HEK293 (cell line): ENCODE results near the gene ANKRD44.
"Not testable (repeated sequence)": the region's sequence is repeated elsewhere in the genome, so short reads cannot be mapped to it uniquely, and the experiment has no call there.

ENCODE experiments used
- CTCF ChIA-PET: fragments of 350-600 bp; formaldehyde crosslinking; extraction: SDS; loops from one replicate; lab custom pipeline; 2021; ENCODE audit warnings: antibody characterized with exemption; lab: Yijun Ruan, JAX
- POLR2A ChIA-PET: fragments of 300-600 bp; formaldehyde crosslinking; extraction: SDS; loops from one replicate; lab custom pipeline; 2020; ENCODE audit warnings: antibody characterized with exemption, inconsistent platforms; lab: Yijun Ruan, JAX
- H3K27ac ChIP-seq: fragments of 200-500 bp; sonication (Bioruptor generic); 2 replicates; pipeline ENCODE4 v1.5.1; 2014; ENCODE audit warnings: low read depth, low read length, control low read depth, inconsistent platforms; ENCODE audit errors: extremely low read depth
- H3K36me3 ChIP-seq, 2 experiments: fragments of 200-500 bp in 1 of 2; sonication (Bioruptor generic) in 1 of 2; 1 replicate in 1 of 2; 2 replicates in 1 of 2; pipeline ENCODE4 v1.5.1; 2014 to 2017; ENCODE audit warnings: inconsistent platforms in 2 of 2, low read length in 2 of 2; ENCODE audit not compliant: control insufficient read depth in 2 of 2, insufficient read depth in 1 of 2
- H3K4me1 ChIP-seq: fragments of 200-500 bp; sonication (Bioruptor generic); 2 replicates; pipeline ENCODE4 v1.5.1; 2014; ENCODE audit warnings: mild to moderate bottlenecking, low read length, inconsistent platforms; ENCODE audit not compliant: control insufficient read depth, insufficient read depth
- H3K4me3 ChIP-seq: 2 replicates; pipeline ENCODE4 v1.5.1; 2011; ENCODE audit warnings: low read depth, mild to moderate bottlenecking, control low read depth, low read length, moderate library complexity
- H3K9me3 ChIP-seq: fragments of 200-500 bp; sonication (Bioruptor generic); 2 replicates; pipeline ENCODE4 v1.5.1; 2014; ENCODE audit warnings: low read depth, low read length, inconsistent platforms; ENCODE audit not compliant: control insufficient read depth, insufficient read depth
- KLF1 ChIP-seq: fragments of 450-650 bp; formaldehyde crosslinking; IDR thresholded peaks from 2 replicates; pipeline ENCODE4 v1.5.1; 2016; ENCODE audit warnings: missing biosample characterization, missing genetic modification characterization
- KLF17 ChIP-seq: fragments of 450-650 bp; formaldehyde crosslinking; IDR thresholded peaks from 2 replicates; pipeline ENCODE4 v1.5.1; 2016; ENCODE audit warnings: missing biosample characterization, missing genetic modification characterization
- PRDM1 ChIP-seq: fragments of 450-650 bp; formaldehyde crosslinking; IDR thresholded peaks from 2 replicates; pipeline ENCODE4; 2016; ENCODE audit warnings: missing biosample characterization, missing genetic modification characterization
- PRDM6 ChIP-seq: fragments of 450-650 bp; formaldehyde crosslinking; IDR thresholded peaks from 2 replicates; pipeline ENCODE4 v1.5.1; 2017; ENCODE audit warnings: missing biosample characterization, missing genetic modification characterization
- WT1 ChIP-seq: fragments of 450-650 bp; formaldehyde crosslinking; IDR thresholded peaks from 2 replicates; pipeline ENCODE4 v1.5.1; 2016; ENCODE audit warnings: missing biosample characterization, missing genetic modification characterization
- ZFP3 ChIP-seq: fragments of 450-650 bp; formaldehyde crosslinking; IDR thresholded peaks from 2 replicates; pipeline ENCODE4 v1.5.1; 2016; ENCODE audit warnings: low read depth, missing biosample characterization, missing genetic modification characterization
- ZNF10 ChIP-seq: fragments of 450-650 bp; formaldehyde crosslinking; IDR thresholded peaks from 2 replicates; pipeline ENCODE4 v1.5.1; 2017; ENCODE audit warnings: missing biosample characterization, missing genetic modification characterization
- ZNF138 ChIP-seq: fragments of 450-650 bp; formaldehyde crosslinking; IDR thresholded peaks from 2 replicates; pipeline ENCODE4 v1.5.1; 2016; ENCODE audit warnings: missing biosample characterization, missing genetic modification characterization, borderline replicate concordance
- ZNF155 ChIP-seq: fragments of 450-650 bp; formaldehyde crosslinking; IDR thresholded peaks from 2 replicates; pipeline ENCODE4 v1.5.1; 2016; ENCODE audit warnings: missing biosample characterization, missing genetic modification characterization
- ZNF157 ChIP-seq: fragments of 450-650 bp; formaldehyde crosslinking; IDR thresholded peaks from 2 replicates; pipeline ENCODE4 v1.5.1; 2016; ENCODE audit warnings: missing biosample characterization, missing genetic modification characterization
- ZNF223 ChIP-seq: fragments of 450-650 bp; formaldehyde crosslinking; IDR thresholded peaks from 2 replicates; pipeline ENCODE4 v1.5.1; 2016; ENCODE audit warnings: missing biosample characterization, missing genetic modification characterization
- ZNF280C ChIP-seq: fragments of 450-650 bp; formaldehyde crosslinking; IDR thresholded peaks from 2 replicates; pipeline ENCODE4 v1.5.1; 2016; ENCODE audit warnings: missing biosample characterization, missing genetic modification characterization
- ZNF311 ChIP-seq: fragments of 450-650 bp; formaldehyde crosslinking; IDR thresholded peaks from 2 replicates; pipeline ENCODE4 v1.5.1; 2017; ENCODE audit warnings: missing biosample characterization, missing genetic modification characterization, borderline replicate concordance
- ZNF416 ChIP-seq: fragments of 450-650 bp; formaldehyde crosslinking; IDR thresholded peaks from 2 replicates; pipeline ENCODE4 v1.5.1; 2016; ENCODE audit warnings: missing biosample characterization, missing genetic modification characterization
- ZNF521 ChIP-seq: fragments of 450-650 bp; formaldehyde crosslinking; IDR thresholded peaks from 2 replicates; pipeline ENCODE4 v1.5.1; 2017; ENCODE audit warnings: missing biosample characterization, mild to moderate bottlenecking, missing genetic modification characterization
- ZNF580 ChIP-seq: fragments of 450-650 bp; formaldehyde crosslinking; IDR thresholded peaks from 2 replicates; pipeline ENCODE4 v1.5.1; 2016; ENCODE audit warnings: missing biosample characterization, missing genetic modification characterization
- ZNF623 ChIP-seq: fragments of 450-650 bp; formaldehyde crosslinking; IDR thresholded peaks from 2 replicates; pipeline ENCODE4 v1.5.1; 2016; ENCODE audit warnings: missing biosample characterization, missing genetic modification characterization
- ZNF639 ChIP-seq: fragments of 450-650 bp; formaldehyde crosslinking; IDR thresholded peaks from 2 replicates; pipeline ENCODE4 v1.5.1; 2016; ENCODE audit warnings: missing biosample characterization, missing genetic modification characterization
- ZNF658 ChIP-seq: fragments of 450-650 bp; formaldehyde crosslinking; IDR thresholded peaks from 2 replicates; pipeline ENCODE4; 2016; ENCODE audit warnings: missing biosample characterization, missing genetic modification characterization
- ZNF777 ChIP-seq: fragments of 450-650 bp; formaldehyde crosslinking; IDR thresholded peaks from 2 replicates; pipeline ENCODE4 v1.5.1; 2017; ENCODE audit warnings: missing biosample characterization, missing genetic modification characterization, borderline replicate concordance

ANKRD44 gene

GRCh38 chr2:197348721-197349360 is 38.3 kb upstream of the ANKRD44 start (continued):
- no peak for TF ChIP-seq KLF17 (tag by site-specific recombination)
- TF ChIP-seq ZNF623 (tag by site-specific recombination) = no peak

GRCh38 chr2:197345846-197346370 is 35.3 kb upstream of the ANKRD44 start:
- Histone ChIP-seq H3K36me3 (no peaks in the 10 kb centered on the region), H3K4me3 (no peak overlapping the region), H3K27ac (no peak overlapping the region), H3K9me3 (no peaks in the 10 kb centered on the region), H3K4me1 (no peaks in the 10 kb centered on the region)
- TF ChIP-seq ZNF311 (tag by site-specific recombination) (no peak), ZNF10 (tag by site-specific recombination) (no peak), ZNF639 (tag by site-specific recombination) (no peak), ZNF521 (no peak), ZFP3 (no peak), ZNF223 (tag by site-specific recombination) (no peak), PRDM6 (tag by site-specific recombination) (no peak), ZNF777 (no peak), ZNF580 (tag by site-specific recombination) (no peak), ZNF416 (no peak), ZNF138 (tag by site-specific recombination) (no peak), WT1 (tag by site-specific recombination) (no peak), ZNF658 (tag by site-specific recombination) (no peak), ZNF280C (tag by site-specific recombination) (no peak), ZNF155 (tag by site-specific recombination) (no peak), PRDM1 (tag by site-specific recombination) (no peak), ZNF157 (tag by site-specific recombination) (no peak), KLF1 (no peak)
- ChIA-PET CTCF (interaction anchor here (1.5 kb wide), 1 partner anchor 232 kb away, joined by 3 read pairs; no protein-coding TSS in a partner anchor), POLR2A (no interaction called here)

GRCh38 chr2:197343968-197344367 is 33.4 kb upstream of the ANKRD44 start:
- POLR2A ChIA-PET, H3K4me1 ChIP-seq: not testable (repeated sequence)
- CTCF ChIA-PET = interaction anchor here (0.7 kb wide), 1 partner anchor 461 kb away, joined by 3 read pairs; the partner anchor contains the start of gene PLCL1

More at GRCh38 chr2:197343968-197344367, 33.4 kb upstream of the ANKRD44 start:
- H3K4me3 ChIP-seq, H3K27ac ChIP-seq, H3K36me3 ChIP-seq, H3K9me3 ChIP-seq: not testable (repeated sequence)
